ENCODE measurements around the gene VAV2.
"Not testable (repeated sequence)": the region's sequence is repeated elsewhere in the genome, so short reads cannot be mapped to it uniquely, and the experiment has no call there.

VAV2 gene

DNA sequence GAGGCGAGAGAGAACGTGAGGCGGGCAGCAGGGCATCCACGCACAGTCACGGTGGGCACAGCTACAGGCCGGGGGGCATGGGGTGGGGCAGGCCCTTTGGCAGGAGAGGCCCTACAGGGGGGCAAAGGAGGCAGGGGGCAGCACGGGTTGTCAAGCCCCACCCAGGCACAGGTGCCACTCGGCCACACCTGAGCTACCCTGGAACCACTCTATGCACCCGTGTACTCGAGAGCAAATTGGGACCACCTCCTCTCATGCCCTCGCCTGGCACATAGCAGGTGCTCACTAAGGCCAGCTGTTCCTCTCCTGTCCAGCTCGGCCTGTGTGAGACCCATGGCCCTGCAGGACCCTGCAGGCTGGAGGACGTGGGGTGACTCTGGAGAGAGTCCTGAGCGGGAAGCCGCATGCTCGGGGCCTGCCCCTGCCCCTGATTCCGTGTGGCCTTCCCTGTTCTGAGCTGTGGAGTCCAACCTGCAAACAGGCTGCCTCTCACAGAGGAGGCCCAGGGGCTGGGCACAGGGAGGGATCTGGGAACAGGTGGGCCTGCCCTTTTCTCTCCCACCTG is 222.5 kb downstream of the VAV2 start:
- no peak overlapping the region for H3K4me3 ChIP-seq (ENCODE audit: severe bottlenecking)
- H3K36me3 ChIP-seq (ENCODE audit: low read depth), result peaks cover 79% of the 10 kb centered on the region
- H3K27ac ChIP-seq (ENCODE audit: poor library complexity, severe bottlenecking), result no peak overlapping the region
- TF ChIP-seq, protein P1, sequence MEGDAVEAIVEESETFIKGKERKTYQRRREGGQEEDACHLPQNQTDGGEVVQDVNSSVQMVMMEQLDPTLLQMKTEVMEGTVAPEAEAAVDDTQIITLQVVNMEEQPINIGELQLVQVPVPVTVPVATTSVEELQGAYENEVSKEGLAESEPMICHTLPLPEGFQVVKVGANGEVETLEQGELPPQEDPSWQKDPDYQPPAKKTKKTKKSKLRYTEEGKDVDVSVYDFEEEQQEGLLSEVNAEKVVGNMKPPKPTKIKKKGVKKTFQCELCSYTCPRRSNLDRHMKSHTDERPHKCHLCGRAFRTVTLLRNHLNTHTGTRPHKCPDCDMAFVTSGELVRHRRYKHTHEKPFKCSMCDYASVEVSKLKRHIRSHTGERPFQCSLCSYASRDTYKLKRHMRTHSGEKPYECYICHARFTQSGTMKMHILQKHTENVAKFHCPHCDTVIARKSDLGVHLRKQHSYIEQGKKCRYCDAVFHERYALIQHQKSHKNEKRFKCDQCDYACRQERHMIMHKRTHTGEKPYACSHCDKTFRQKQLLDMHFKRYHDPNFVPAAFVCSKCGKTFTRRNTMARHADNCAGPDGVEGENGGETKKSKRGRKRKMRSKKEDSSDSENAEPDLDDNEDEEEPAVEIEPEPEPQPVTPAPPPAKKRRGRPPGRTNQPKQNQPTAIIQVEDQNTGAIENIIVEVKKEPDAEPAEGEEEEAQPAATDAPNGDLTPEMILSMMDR (IDR thresholded peaks at IDR 0.05; ENCODE audit: poor library complexity, severe bottlenecking), result no peak
- H3K9me3 ChIP-seq (ENCODE audit: severe bottlenecking), result peaks cover 13% of the 10 kb centered on the region
- H3K27me3 ChIP-seq (ENCODE audit: insufficient read depth, poor library complexity, severe bottlenecking), result no peaks in the 10 kb centered on the region
- peak; percentile 59 for DNase-seq (ENCODE audit: low spot score)
- H3K4me1 ChIP-seq (ENCODE audit: insufficient read depth, poor library complexity, severe bottlenecking), result no peaks in the 10 kb centered on the region
- no peak for ATAC-seq (ENCODE audit: low read depth)

DNA sequence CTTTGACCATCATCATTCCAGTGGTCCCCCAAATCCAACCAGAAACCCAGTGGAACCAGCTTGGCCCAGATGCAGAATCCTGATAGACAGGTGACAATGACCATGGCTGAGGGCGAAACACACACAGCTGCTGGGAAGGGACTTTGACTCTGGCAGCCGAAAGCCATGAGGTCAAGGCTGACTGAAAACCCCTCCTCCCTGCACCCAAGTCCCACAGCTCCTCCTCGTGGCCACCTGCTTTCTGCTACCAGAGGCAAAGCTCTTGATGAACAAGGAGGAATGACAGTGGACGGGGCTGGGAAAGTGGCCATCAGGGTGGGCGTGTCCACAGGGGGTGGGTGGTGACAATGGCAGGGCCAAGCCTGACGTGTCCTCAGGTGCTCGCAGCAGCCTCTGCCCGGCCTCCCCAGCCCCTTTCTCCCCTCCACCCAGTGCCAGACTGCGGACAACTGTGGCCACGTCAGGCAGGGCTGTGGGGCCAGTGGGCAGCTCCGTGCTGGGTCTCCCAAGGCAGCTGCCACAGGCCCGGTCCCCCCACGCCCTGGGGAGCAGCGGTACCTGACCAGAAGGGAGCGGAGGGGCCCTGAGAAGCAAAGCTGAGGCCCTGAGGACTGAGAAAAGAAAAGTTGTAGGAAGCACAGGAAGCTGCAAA is 223.1 kb downstream of the VAV2 start:
- Histone ChIP-seq H3K27ac (ENCODE audit: poor library complexity, severe bottlenecking) (no peak overlapping the region), H3K36me3 (ENCODE audit: low read depth) (peaks cover 79% of the 10 kb centered on the region), H3K4me3 (ENCODE audit: severe bottlenecking) (no peak overlapping the region), H3K9me3 (ENCODE audit: severe bottlenecking) (peaks cover 13% of the 10 kb centered on the region), H3K27me3 (ENCODE audit: insufficient read depth, poor library complexity, severe bottlenecking) (no peaks in the 10 kb centered on the region), H3K4me1 (ENCODE audit: insufficient read depth, poor library complexity, severe bottlenecking) (no peaks in the 10 kb centered on the region)
- ATAC-seq (ENCODE audit: low read depth) (no peak), DNase-seq (ENCODE audit: low spot score) (peak; percentile 55)
- TF ChIP-seq, protein P1 (IDR thresholded peaks at IDR 0.05; ENCODE audit: poor library complexity, severe bottlenecking), result no peak

DNA sequence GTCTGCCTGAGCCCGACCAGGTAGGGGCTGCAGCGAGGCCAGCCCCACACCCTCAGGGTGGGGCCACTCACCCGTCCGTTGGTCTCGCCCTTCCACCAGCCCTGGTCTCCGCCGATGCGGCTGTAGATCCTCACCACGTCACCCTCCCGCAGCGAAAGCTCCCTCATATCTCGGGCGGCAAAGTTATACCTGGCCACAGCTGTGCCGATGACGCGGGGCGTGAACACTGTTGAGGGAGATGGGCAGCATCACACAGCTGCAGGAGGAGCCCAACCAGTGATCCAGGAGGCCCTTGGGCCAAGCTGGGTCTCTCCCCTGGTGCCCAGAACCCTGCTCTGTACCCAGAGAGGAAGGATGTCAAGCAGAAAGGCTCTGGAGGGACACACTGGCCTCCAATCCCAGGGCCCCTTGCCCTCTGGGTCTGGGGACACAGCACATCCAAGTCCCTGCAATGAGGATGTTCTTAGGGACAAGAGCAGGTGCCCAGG is 223.7 kb downstream of the VAV2 start:
- Histone ChIP-seq H3K9me3 (ENCODE audit: severe bottlenecking) (peaks cover 13% of the 10 kb centered on the region), H3K27me3 (ENCODE audit: insufficient read depth, poor library complexity, severe bottlenecking) (no peaks in the 10 kb centered on the region), H3K27ac (ENCODE audit: poor library complexity, severe bottlenecking) (no peak overlapping the region), H3K36me3 (ENCODE audit: low read depth) (peaks cover 79% of the 10 kb centered on the region), H3K4me3 (ENCODE audit: severe bottlenecking) (no peak overlapping the region), H3K4me1 (ENCODE audit: insufficient read depth, poor library complexity, severe bottlenecking) (no peaks in the 10 kb centered on the region)
- ATAC-seq (ENCODE audit: low read depth), result no peak
- peak; percentile 63 for DNase-seq (ENCODE audit: low spot score)
- TF ChIP-seq, protein P1 (IDR thresholded peaks at IDR 0.05; ENCODE audit: poor library complexity, severe bottlenecking), result no peak

DNA sequence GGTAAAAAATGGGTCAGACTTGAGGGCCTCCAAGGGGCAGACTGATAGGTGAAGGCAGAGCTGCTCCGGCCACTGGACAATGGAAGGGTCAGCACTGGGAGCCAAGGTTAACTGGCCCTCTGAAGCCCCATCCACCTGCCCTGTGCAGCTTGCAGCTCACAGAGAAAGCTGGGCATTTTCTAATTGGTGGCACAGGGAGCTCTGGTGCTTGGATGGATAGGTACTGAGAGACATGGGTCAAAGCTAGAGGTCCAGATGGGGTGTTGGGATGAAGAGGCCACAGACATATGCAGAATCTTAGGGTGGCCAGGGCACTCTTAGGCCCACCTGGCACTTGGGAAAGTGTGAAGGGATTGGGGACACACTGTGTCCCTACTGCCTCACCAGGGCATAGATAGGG is 224.5 kb downstream of the VAV2 start:
- peaks cover 77% of the 10 kb centered on the region for H3K36me3 ChIP-seq (ENCODE audit: low read depth)
- peaks cover 13% of the 10 kb centered on the region for H3K9me3 ChIP-seq (ENCODE audit: severe bottlenecking)
- H3K27ac ChIP-seq (ENCODE audit: poor library complexity, severe bottlenecking), result no peak overlapping the region
- H3K27me3 ChIP-seq (ENCODE audit: insufficient read depth, poor library complexity, severe bottlenecking), result no peaks in the 10 kb centered on the region
- ATAC-seq (ENCODE audit: low read depth), result no peak
- peak; percentile 6 for DNase-seq (ENCODE audit: low spot score)
- no peak overlapping the region for H3K4me3 ChIP-seq (ENCODE audit: severe bottlenecking)
- TF ChIP-seq, protein P1 (IDR thresholded peaks at IDR 0.05; ENCODE audit: poor library complexity, severe bottlenecking), result no peak
- H3K4me1 ChIP-seq (ENCODE audit: insufficient read depth, poor library complexity, severe bottlenecking), result no peaks in the 10 kb centered on the region

DNA sequence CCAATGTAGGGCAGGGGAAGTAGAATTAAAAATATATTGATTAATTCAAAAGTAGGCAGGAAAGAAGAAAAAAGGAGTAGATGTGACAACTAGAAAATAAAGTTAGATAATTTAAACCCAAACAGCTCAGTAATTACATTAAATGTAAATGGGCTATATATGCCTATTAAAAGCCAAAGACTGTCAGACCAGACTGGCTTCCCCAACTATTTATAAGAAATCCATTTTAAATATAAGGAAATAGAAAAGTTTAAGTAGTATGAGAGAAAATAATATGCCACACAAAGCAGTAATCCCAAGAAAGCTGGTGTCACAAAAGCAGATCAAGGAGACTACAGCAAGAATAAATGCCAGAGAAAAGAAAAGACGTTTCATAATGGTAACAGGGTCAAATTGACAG is 225.1 kb downstream of the VAV2 start:
- no peak overlapping the region for H3K27ac ChIP-seq (ENCODE audit: poor library complexity, severe bottlenecking)
- peaks cover 77% of the 10 kb centered on the region for H3K36me3 ChIP-seq (ENCODE audit: low read depth)
- TF ChIP-seq, protein P1 (IDR thresholded peaks at IDR 0.05; ENCODE audit: poor library complexity, severe bottlenecking), result no peak
- peaks cover 13% of the 10 kb centered on the region for H3K9me3 ChIP-seq (ENCODE audit: severe bottlenecking)
- ATAC-seq (ENCODE audit: low read depth), result no peak
- DNase-seq (ENCODE audit: low spot score), result no peak
- no peak overlapping the region for H3K4me3 ChIP-seq (ENCODE audit: severe bottlenecking)
- no peaks in the 10 kb centered on the region for H3K27me3 ChIP-seq (ENCODE audit: insufficient read depth, poor library complexity, severe bottlenecking)
- H3K4me1 ChIP-seq (ENCODE audit: insufficient read depth, poor library complexity, severe bottlenecking), result no peaks in the 10 kb centered on the region

DNA sequence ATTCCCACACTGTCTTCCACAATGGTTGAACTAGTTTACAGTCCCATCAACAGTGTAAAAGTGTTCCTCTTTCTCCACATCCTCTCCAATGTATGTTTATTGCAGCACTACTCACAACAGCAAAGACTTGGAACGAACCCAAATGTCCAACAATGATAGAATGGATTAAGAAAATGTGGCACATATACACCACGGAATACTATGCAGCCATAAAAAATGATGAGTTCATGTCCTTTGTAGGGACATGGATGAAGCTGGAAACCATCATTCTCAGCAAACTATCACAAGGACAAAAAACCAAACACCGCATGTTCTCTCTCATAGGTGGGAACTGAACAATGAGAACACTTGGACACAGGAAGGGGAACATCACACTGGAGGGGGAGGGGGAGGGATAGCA is 225.9 kb downstream of the VAV2 start:
- peaks cover 13% of the 10 kb centered on the region for H3K9me3 ChIP-seq (ENCODE audit: severe bottlenecking)
- not testable (repeated sequence) for H3K27me3 ChIP-seq (ENCODE audit: insufficient read depth, poor library complexity, severe bottlenecking); DNase-seq (ENCODE audit: low spot score); H3K4me1 ChIP-seq (ENCODE audit: insufficient read depth, poor library complexity, severe bottlenecking); ATAC-seq (ENCODE audit: low read depth); H3K4me3 ChIP-seq (ENCODE audit: severe bottlenecking); H3K27ac ChIP-seq (ENCODE audit: poor library complexity, severe bottlenecking)
- H3K36me3 ChIP-seq (ENCODE audit: low read depth), result peaks cover 74% of the 10 kb centered on the region
